ENCODE results near the gene MINAR1. TPM values are rescaled to one million over a fixed set of nuclear protein-coding genes. Genes with fewer than 3 reads are reported as not detected.

MINAR1 gene
- total and polyA plus RNA-seq, 11 donors: 0.04 to 0.29 (median 0.12) TPM; not detected in 2

- no peak for DNase-seq
- H3K27ac ChIP-seq: no peak overlapping the region
- peaks cover 15 to 64% (median 40%) of the 10 kb centered on the region in 9 donors for H3K27me3 ChIP-seq
- 63 to 71% (median 66%) methylated on average over 3 of the region's 3 CpGs for WGBS, 4 donors
- no peaks in the 10 kb centered on the region for H3K36me3 ChIP-seq
- H3K4me1 ChIP-seq: peaks cover 0 to 19% (median 7%) of the 10 kb centered on the region in 12 donors
- TF ChIP-seq POLR2A (IDR thresholded peaks at IDR 0.05) (no peak), CTCF (IDR thresholded peaks at IDR 0.05) (no peak)
- no peaks in the 10 kb centered on the region for H3K9me3 ChIP-seq
- no peak for ATAC-seq
- intact Hi-C loops (cut with DNase I): no loop called here
- H3K4me3 ChIP-seq: no peak overlapping the region
Observed at GRCh38 chr15:79434361-79434760, 2.2 kb downstream of the MINAR1 start.

GRCh38 chr15:79436037-79436780, 4.1 kb downstream of the MINAR1 start:
- no peak for TF ChIP-seq POLR2A (IDR thresholded peaks at IDR 0.05)
- TF ChIP-seq CTCF (IDR thresholded peaks at IDR 0.05): no peak
- peaks cover 0 to 16% (median 7%) of the 10 kb centered on the region in 12 donors for H3K4me1 ChIP-seq
- no peaks in the 10 kb centered on the region for H3K36me3 ChIP-seq
- peaks cover 15 to 46% (median 23%) of the 10 kb centered on the region in 9 donors for H3K27me3 ChIP-seq
- no peak overlapping the region for H3K4me3 ChIP-seq
- WGBS, 4 donors: 69 to 79% (median 72%) methylated on average over 8 of the region's 8 CpGs
- H3K27ac ChIP-seq: no peak overlapping the region
- DNase-seq (no peak), ATAC-seq (no peak)
- intact Hi-C loops (cut with DNase I): no loop called here
- no peaks in the 10 kb centered on the region for H3K9me3 ChIP-seq

GRCh38 chr15:79437275-79438000, 5.3 kb downstream of the MINAR1 start:
- DNase-seq (no peak), ATAC-seq (no peak)
- TF ChIP-seq POLR2A (IDR thresholded peaks at IDR 0.05): no peak
- no peak for TF ChIP-seq CTCF (IDR thresholded peaks at IDR 0.05)
- Histone ChIP-seq H3K36me3 (no peaks in the 10 kb centered on the region), H3K27me3 (peaks cover 2 to 35% (median 13%) of the 10 kb centered on the region in 9 donors), H3K9me3 (no peaks in the 10 kb centered on the region), H3K27ac (no peak overlapping the region), H3K4me1 (peaks cover 0 to 3% (median under 1%) of the 10 kb centered on the region in 12 donors), H3K4me3 (no peak overlapping the region)
- intact Hi-C loops (cut with DNase I): no loop called here
- 83 to 92% (median 91%) methylated on average over 2 of the region's 2 CpGs; no CpG with 5 or more reads in 1 of the 4 donors for WGBS, 4 donors

- ATAC-seq (no peak), DNase-seq (no peak)
- 91 to 95% (median 93%) methylated on average over 5 of the region's 5 CpGs for WGBS, 4 donors
- no peaks in the 10 kb centered on the region for H3K4me1 ChIP-seq
- intact Hi-C loops (cut with DNase I): no loop called here
- H3K27ac ChIP-seq: no peak overlapping the region
- H3K27me3 ChIP-seq: peaks cover 0 to 18% (median under 1%) of the 10 kb centered on the region in 9 donors
- TF ChIP-seq CTCF (IDR thresholded peaks at IDR 0.05): no peak
- TF ChIP-seq POLR2A (IDR thresholded peaks at IDR 0.05): no peak
- H3K4me3 ChIP-seq: no peak overlapping the region
- H3K9me3 ChIP-seq: no peaks in the 10 kb centered on the region
- H3K36me3 ChIP-seq: no peaks in the 10 kb centered on the region
Observed at GRCh38 chr15:79439236-79439635, 7.1 kb downstream of the MINAR1 start.
